AG04450 (cell line): Measurements from ENCODE around the gene ACOXL. TPM values are rescaled to one million over a fixed set of nuclear protein-coding genes. Genes with fewer than 3 reads are reported as not detected.
"Not testable (repeated sequence)": the region's sequence is repeated elsewhere in the genome, so short reads cannot be mapped to it uniquely, and the experiment has no call there.

Experiments used
- CTCF ChIA-PET: fragments of 300-600, 350-600 bp; formaldehyde crosslinking; extraction: SDS; loops from one replicate; lab custom pipeline; 2022; ENCODE audit warnings: antibody characterized with exemption, inconsistent platforms; lab: Charles Lee
- POLR2A ChIA-PET: fragments of 350-600 bp; formaldehyde crosslinking; extraction: SDS; loops from one replicate; lab custom pipeline; 2021; ENCODE audit warnings: antibody characterized with exemption, inconsistent platforms; lab: Yijun Ruan, JAX
- DNase-seq: peaks from one replicate; pipeline ENCODE4 v3.0.0-alpha.2; 2011; ENCODE audit warnings: low read depth, low spot score
- H3K27ac ChIP-seq: one replicate; pipeline ENCODE4 v1.5.1; 2012; ENCODE audit warnings: low read depth, low read length, control low read depth
- H3K27me3 ChIP-seq: one replicate; pipeline ENCODE4 v1.6.0; 2012; ENCODE audit warnings: low read length; ENCODE audit not compliant: control insufficient read depth, insufficient read depth
- H3K4me3 ChIP-seq: 2 replicates; pipeline ENCODE4 v1.5.1; 2011; ENCODE audit warnings: mild to moderate bottlenecking, low read depth, low read length, control low read depth
- H3K9me3 ChIP-seq: 2 replicates; pipeline ENCODE4 v1.5.1; 2012; ENCODE audit warnings: low read length; ENCODE audit not compliant: control insufficient read depth, insufficient read depth
- polyA plus RNA-seq: library from polyadenylated mRNA; depleted of rRNA; stranded (reverse); fragments of >200 nt; gene quantifications from 2 replicates; pipeline ENCODE4 v1.2.3, GENCODE V29; 2011
- TF ChIP-seq, protein P1 (sequence below): IDR thresholded peaks from 2 replicates; pipeline ENCODE4 v1.5.1; 2011; ENCODE audit warnings: low read depth, low read length, control low read depth, inconsistent platforms

Gene ACOXL
- polyA plus RNA-seq, 1 experiment: not detected

DNA sequence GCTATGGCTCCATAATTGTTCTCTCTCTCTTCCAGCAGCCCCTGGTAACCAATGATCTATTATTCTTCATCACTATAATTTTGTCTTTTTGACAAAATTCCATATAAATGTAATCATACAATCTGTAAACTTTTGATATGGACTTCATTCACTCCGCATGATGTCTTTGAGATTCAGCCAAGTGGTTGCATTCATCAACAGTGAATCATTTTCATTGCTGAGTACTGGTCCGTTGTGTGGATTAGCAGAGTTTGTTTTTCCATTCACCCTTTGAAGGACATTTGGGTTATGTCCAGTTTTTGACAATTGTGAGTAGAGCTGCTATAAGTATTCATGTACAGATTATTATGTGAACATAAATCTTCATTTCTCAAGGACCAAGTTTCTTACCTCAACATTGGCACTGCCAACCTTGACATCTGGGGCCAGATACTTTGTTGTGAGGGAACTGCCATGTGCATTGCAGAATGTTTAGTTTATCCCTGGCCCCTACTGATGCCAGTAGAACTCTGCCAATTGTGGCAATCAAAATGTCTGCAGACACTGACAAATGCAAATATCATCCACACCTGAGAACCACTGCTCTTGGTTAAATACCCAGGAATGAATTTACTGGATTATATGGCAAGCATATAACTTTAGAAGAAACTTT lies 340.0 kb downstream of the ACOXL start:
- H3K27ac ChIP-seq: no peak overlapping the region
- ChIA-PET CTCF (no interaction called here), POLR2A (no interaction called here)

DNA sequence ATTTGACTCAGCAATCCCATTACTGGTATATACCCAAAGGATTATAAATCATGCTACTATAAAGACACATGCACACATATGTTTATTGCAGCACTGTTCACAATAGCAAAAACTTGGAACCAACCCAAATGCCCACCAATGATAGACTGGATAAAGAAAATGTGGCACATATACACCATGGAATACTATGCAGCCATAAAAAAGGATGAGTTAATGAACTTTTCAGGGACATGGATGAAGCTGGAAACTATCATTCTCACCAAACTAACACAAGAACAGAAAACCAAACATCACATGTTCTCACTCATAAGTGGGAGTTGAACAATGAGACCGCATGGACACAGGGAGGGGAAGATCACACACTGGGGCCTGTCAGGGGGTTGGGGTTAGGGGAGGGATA lies 350.3 kb downstream of the ACOXL start:
- H3K9me3 ChIP-seq, DNase-seq, H3K27ac ChIP-seq, CTCF ChIA-PET, H3K4me3 ChIP-seq, POLR2A ChIA-PET: not testable (repeated sequence)
- H3K27me3 ChIP-seq: peaks cover 15% of the 10 kb centered on the region

More for the DNA sequence above, 340.0 kb downstream of the ACOXL start:
- Histone ChIP-seq H3K9me3 (peaks cover 3% of the 10 kb centered on the region; the same call in 1 of the 2 replicates), H3K4me3 (no peak overlapping the region), H3K27me3 (peaks cover 8% of the 10 kb centered on the region)
- TF ChIP-seq, protein P1, sequence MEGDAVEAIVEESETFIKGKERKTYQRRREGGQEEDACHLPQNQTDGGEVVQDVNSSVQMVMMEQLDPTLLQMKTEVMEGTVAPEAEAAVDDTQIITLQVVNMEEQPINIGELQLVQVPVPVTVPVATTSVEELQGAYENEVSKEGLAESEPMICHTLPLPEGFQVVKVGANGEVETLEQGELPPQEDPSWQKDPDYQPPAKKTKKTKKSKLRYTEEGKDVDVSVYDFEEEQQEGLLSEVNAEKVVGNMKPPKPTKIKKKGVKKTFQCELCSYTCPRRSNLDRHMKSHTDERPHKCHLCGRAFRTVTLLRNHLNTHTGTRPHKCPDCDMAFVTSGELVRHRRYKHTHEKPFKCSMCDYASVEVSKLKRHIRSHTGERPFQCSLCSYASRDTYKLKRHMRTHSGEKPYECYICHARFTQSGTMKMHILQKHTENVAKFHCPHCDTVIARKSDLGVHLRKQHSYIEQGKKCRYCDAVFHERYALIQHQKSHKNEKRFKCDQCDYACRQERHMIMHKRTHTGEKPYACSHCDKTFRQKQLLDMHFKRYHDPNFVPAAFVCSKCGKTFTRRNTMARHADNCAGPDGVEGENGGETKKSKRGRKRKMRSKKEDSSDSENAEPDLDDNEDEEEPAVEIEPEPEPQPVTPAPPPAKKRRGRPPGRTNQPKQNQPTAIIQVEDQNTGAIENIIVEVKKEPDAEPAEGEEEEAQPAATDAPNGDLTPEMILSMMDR: no peak
- peak; percentile 18 for DNase-seq

DNA sequence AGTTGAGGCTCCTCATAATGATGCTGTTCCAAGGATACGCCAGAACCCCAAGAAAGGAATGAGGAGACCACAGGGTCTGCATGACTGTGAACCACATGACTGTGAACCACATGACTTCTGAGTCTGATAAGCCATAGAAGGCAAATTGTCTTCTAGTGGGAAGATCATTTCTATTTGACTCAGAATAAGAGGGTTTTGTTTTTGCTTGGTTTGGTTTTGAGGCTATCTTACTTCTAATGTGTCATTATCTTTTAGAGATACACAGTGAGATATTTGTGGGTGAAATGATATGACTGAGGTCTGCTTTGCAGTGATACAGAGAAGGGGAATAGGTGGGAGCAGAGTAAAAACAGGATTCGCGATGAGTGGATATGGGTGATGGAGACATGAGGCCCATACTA lies 359.4 kb downstream of the ACOXL start:
- Histone ChIP-seq H3K27me3 (peaks cover 27% of the 10 kb centered on the region), H3K4me3 (no peak overlapping the region), H3K27ac (no peak overlapping the region), H3K9me3 (no peaks in the 10 kb centered on the region)
- ChIA-PET CTCF (no interaction called here), POLR2A (no interaction called here)
- TF ChIP-seq, protein P1: no peak
- DNase-seq: no peak

DNA sequence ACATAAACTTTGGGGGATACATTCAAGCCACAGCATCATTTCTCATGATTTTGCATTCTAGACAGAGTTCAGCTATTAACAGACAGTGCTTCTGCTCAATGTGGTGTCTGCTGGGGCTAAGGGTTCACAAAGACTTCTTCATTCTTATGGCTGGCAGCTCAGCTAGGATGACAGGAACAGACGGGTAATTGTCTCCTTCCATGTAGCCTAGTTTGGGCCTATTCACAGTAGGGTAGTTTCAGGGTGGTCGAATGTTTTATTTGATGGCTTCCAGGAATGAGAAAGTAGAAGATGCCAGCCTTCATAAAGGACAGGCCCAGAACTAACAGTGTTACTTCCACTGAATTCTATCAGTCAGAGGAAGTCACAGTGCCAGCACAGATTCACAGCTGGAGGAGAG lies 362.3 kb downstream of the ACOXL start:
- POLR2A ChIA-PET: no interaction called here
- peaks cover 31% of the 10 kb centered on the region for H3K27me3 ChIP-seq
- CTCF ChIA-PET: no interaction called here
- no peak overlapping the region for H3K4me3 ChIP-seq
- DNase-seq: no peak
- no peak overlapping the region for H3K27ac ChIP-seq
- H3K9me3 ChIP-seq: no peaks in the 10 kb centered on the region
- TF ChIP-seq, protein P1: no peak

DNA sequence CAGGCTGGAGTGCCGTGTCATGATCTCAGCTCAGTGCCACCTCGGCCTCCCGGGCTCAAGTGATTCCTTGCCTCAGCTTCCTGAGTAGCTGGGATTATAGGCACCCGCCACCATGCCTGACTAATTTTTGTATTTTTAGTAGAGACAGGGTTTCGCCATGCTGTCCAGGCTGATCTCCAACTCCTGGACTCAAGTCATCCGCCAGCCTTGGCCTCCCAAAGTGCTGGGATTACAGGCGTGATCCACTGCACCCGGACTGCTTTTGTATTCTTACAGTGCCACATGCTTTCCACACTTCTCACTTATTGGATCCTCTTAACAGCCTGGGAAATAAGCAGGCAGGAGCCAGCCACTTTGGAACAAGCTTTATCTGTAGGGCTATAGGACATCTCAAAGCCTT lies 363.1 kb downstream of the ACOXL start:
- CTCF ChIA-PET: interaction anchor here (0.7 kb wide), 1 partner anchor 201 kb away, joined by 6 read pairs; no protein-coding TSS in a partner anchor
- TF ChIP-seq, protein P1: no peak

More for the DNA sequence above, 363.1 kb downstream of the ACOXL start:
- H3K27me3 ChIP-seq: peaks cover 32% of the 10 kb centered on the region
- no peak for DNase-seq
- H3K4me3 ChIP-seq: no peak overlapping the region
- H3K9me3 ChIP-seq: no peaks in the 10 kb centered on the region
- no peak overlapping the region for H3K27ac ChIP-seq
- POLR2A ChIA-PET: no interaction called here
